Measurements from ENCODE around the gene GBP1. TPM values are rescaled to one million over a fixed set of nuclear protein-coding genes. Genes with fewer than 3 reads are reported as not detected.
A peak's percentile ranks its signal among the peaks of the same experiment; 100 is the strongest.

Gene GBP1
- total RNA-seq, 2 donors from 2014 or later: 9.1 to 13.9 TPM

GRCh38 chr1:89070509-89070908 is 5.5 kb upstream of the GBP1 start:
- no peaks in the 10 kb centered on the region for H3K9me3 ChIP-seq
- no peak for DNase-seq (ENCODE audit: low spot score)
- intact Hi-C loops (cut with DNase I): no loop called here
- no peaks in the 10 kb centered on the region for H3K4me1 ChIP-seq (replicated peaks)
- no peak overlapping the region for H3K4me3 ChIP-seq
- WGBS: 83% methylated on average over 1 of the region's 1 CpG
- H3K27me3 ChIP-seq (replicated peaks; ENCODE audit: insufficient read depth): no peaks in the 10 kb centered on the region
- no peaks in the 10 kb centered on the region for H3K36me3 ChIP-seq
- no peak overlapping the region for H3K27ac ChIP-seq
- TF ChIP-seq POLR2A (IDR thresholded peaks at IDR 0.05) (no peak), POLR2AphosphoS5 (IDR thresholded peaks at IDR 0.05) (no peak), CTCF (IDR thresholded peaks at IDR 0.05) (no peak)

- TF ChIP-seq POLR2AphosphoS5 (IDR thresholded peaks at IDR 0.05) (no peak), CTCF (IDR thresholded peaks at IDR 0.05) (no peak), POLR2A (IDR thresholded peaks at IDR 0.05) (no peak)
- intact Hi-C loops (cut with DNase I): no loop called here
- Histone ChIP-seq H3K27ac (no peak overlapping the region), H3K4me3 (no peak overlapping the region), H3K27me3 (replicated peaks; ENCODE audit: insufficient read depth) (no peaks in the 10 kb centered on the region), H3K36me3 (no peaks in the 10 kb centered on the region), H3K4me1 (replicated peaks) (no peaks in the 10 kb centered on the region), H3K9me3 (no peaks in the 10 kb centered on the region)
- 62% methylated on average over 2 of the region's 2 CpGs for WGBS
- no peak for DNase-seq (ENCODE audit: low spot score)
Observed at GRCh38 chr1:89069951-89070350, 4.9 kb upstream of the GBP1 start.

GRCh38 chr1:89068291-89068690 is 3.3 kb upstream of the GBP1 start:
- Histone ChIP-seq H3K4me1 (replicated peaks) (no peaks in the 10 kb centered on the region), H3K9me3 (no peaks in the 10 kb centered on the region), H3K27me3 (replicated peaks; ENCODE audit: insufficient read depth) (no peaks in the 10 kb centered on the region), H3K36me3 (no peaks in the 10 kb centered on the region), H3K4me3 (no peak overlapping the region), H3K27ac (no peak overlapping the region)
- no peak for DNase-seq (ENCODE audit: low spot score)
- TF ChIP-seq POLR2AphosphoS5 (IDR thresholded peaks at IDR 0.05) (no peak), CTCF (IDR thresholded peaks at IDR 0.05) (no peak), POLR2A (IDR thresholded peaks at IDR 0.05) (no peak)
- intact Hi-C loops (cut with DNase I): no loop called here

- Histone ChIP-seq H3K4me3 (peak overlapping the region; percentile 23 to 34), H3K36me3 (no peaks in the 10 kb centered on the region), H3K27me3 (replicated peaks; ENCODE audit: insufficient read depth) (no peaks in the 10 kb centered on the region), H3K9me3 (no peaks in the 10 kb centered on the region), H3K27ac (peak overlapping the region; percentile 84 to 86), H3K4me1 (replicated peaks) (no peaks in the 10 kb centered on the region)
- 3% methylated on average over 4 of the region's 4 CpGs for WGBS
- no peak for DNase-seq (ENCODE audit: low spot score)
- TF ChIP-seq CTCF (IDR thresholded peaks at IDR 0.05) (no peak), POLR2A (IDR thresholded peaks at IDR 0.05) (no peak), POLR2AphosphoS5 (IDR thresholded peaks at IDR 0.05) (no peak)
- intact Hi-C loops (cut with DNase I): no loop called here
Observed at GRCh38 chr1:89064632-89065031, 376 bp downstream of the GBP1 start.

GRCh38 chr1:89063094-89063493 is 1.9 kb downstream of the GBP1 start:
- intact Hi-C loops (cut with DNase I): loop anchor here (2.0 kb wide), 2 partner anchors 42 to 78 kb away; no protein-coding TSS in a partner anchor
- 86% methylated on average over 3 of the region's 3 CpGs for WGBS

More at GRCh38 chr1:89063094-89063493, 1.9 kb downstream of the GBP1 start:
- Histone ChIP-seq H3K27ac (peak overlapping the region; percentile 84 to 86), H3K4me1 (replicated peaks) (no peaks in the 10 kb centered on the region), H3K9me3 (no peaks in the 10 kb centered on the region), H3K36me3 (no peaks in the 10 kb centered on the region), H3K4me3 (no peak overlapping the region), H3K27me3 (replicated peaks; ENCODE audit: insufficient read depth) (no peaks in the 10 kb centered on the region)
- no peak for DNase-seq (ENCODE audit: low spot score)
- TF ChIP-seq CTCF (IDR thresholded peaks at IDR 0.05) (no peak), POLR2A (IDR thresholded peaks at IDR 0.05) (no peak), POLR2AphosphoS5 (IDR thresholded peaks at IDR 0.05) (no peak)
